Erythroblast (primary cell): ENCODE data around the gene NUTF2.

Experiments used
- DNase-seq, 2 experiments: peaks; one replicate each; lab custom pipeline; 2025; lab: John Stamatoyannopoulos, UW
- GATA1 ChIP-seq: IDR thresholded peaks from 2 replicates; pipeline ENCODE4 v1.6.1; 2011; ENCODE audit warnings: low read depth, mild to moderate bottlenecking, control low read depth, low read length, moderate library complexity
- POLR2A ChIP-seq: IDR thresholded peaks from 2 replicates; pipeline ENCODE4 v1.6.1; 2011; ENCODE audit warnings: mild to moderate bottlenecking, low read length

Gene NUTF2

GRCh38 chr16:67846320-67847063, at the start of gene NUTF2:
NUTF2 (plus strand) TSS chr16:67846933; CDS start chr16:67865131, 18,198 bp downstream.
- TF ChIP-seq GATA1 (no peak), POLR2A (peak; percentile 58)
- peak; percentile 95 to 96 for DNase-seq

GRCh38 chr16:67800338-67800926, 46.3 kb upstream of the NUTF2 start:
- TF ChIP-seq GATA1 (no peak), POLR2A (peak; percentile 87)
- DNase-seq: peak; percentile 92 to 93

GRCh38 chr16:67801241-67801640, 45.5 kb upstream of the NUTF2 start:
- no peak for TF ChIP-seq POLR2A
- no peak for TF ChIP-seq GATA1

GRCh38 chr16:67801883-67802282, 44.9 kb upstream of the NUTF2 start:
- DNase-seq: no peak
- TF ChIP-seq POLR2A: no peak
- no peak for TF ChIP-seq GATA1

More at GRCh38 chr16:67801241-67801640, 45.5 kb upstream of the NUTF2 start:
- peak; percentile 69 to 70 for DNase-seq

- no peak for DNase-seq
- TF ChIP-seq GATA1: no peak
- TF ChIP-seq POLR2A: no peak
Observed at GRCh38 chr16:67803894-67804293, 42.8 kb upstream of the NUTF2 start.

GRCh38 chr16:67804853-67805542, 41.7 kb upstream of the NUTF2 start:
- TF ChIP-seq GATA1 (no peak), POLR2A (no peak)
- DNase-seq: no peak

GRCh38 chr16:67805718-67806427, 40.9 kb upstream of the NUTF2 start:
- DNase-seq: peak in 1 of 2 experiments; percentile 59

GRCh38 chr16:67806428-67807147, 40.1 kb upstream of the NUTF2 start, which contains the start of the genes RANBP10 and TSNAXIP1:
RANBP10 (minus strand) TSS chr16:67806560; CDS start chr16:67806536, 24 bp downstream.
TSNAXIP1 (plus strand) TSS chr16:67806889; CDS start chr16:67807150, 261 bp downstream.
- TF ChIP-seq GATA1 (no peak), POLR2A (peak; percentile 96)

More at GRCh38 chr16:67805718-67806427, 40.9 kb upstream of the NUTF2 start:
- TF ChIP-seq GATA1: no peak
- TF ChIP-seq POLR2A: no peak

GRCh38 chr16:67807148-67807682, 39.5 kb upstream of the NUTF2 start:
- TF ChIP-seq GATA1: no peak
- no peak for TF ChIP-seq POLR2A
- DNase-seq: no peak

More at GRCh38 chr16:67806428-67807147, 40.1 kb upstream of the NUTF2 start, which contains the start of the genes RANBP10 and TSNAXIP1:
- DNase-seq: peak; percentile 99

GRCh38 chr16:67811899-67812298, 34.8 kb upstream of the NUTF2 start:
- no peak for DNase-seq
- TF ChIP-seq POLR2A (no peak), GATA1 (no peak)

- TF ChIP-seq POLR2A (no peak), GATA1 (no peak)
- DNase-seq: no peak
Observed at GRCh38 chr16:67814567-67814966, 32.2 kb upstream of the NUTF2 start.

GRCh38 chr16:67820608-67821259, 26.0 kb upstream of the NUTF2 start:
- TF ChIP-seq POLR2A: no peak
- no peak for TF ChIP-seq GATA1
- DNase-seq: no peak
